Spleen (tissue), 11 donors: ENCODE results near the gene WNT8A. TPM values are rescaled to one million over a fixed set of nuclear protein-coding genes. Genes with fewer than 3 reads are reported as not detected.
A peak's percentile ranks its signal among the peaks of the same experiment; 100 is the strongest.
"Not testable (repeated sequence)": the region's sequence is repeated elsewhere in the genome, so short reads cannot be mapped to it uniquely, and the experiment has no call there.

Experiments
- DNase-seq: peaks from one replicate; pipeline ENCODE4 v3.0.0-alpha.2; 2020
- H3K27ac ChIP-seq, 8 donors: fragments of 200-600 bp; sonication (generic) in 7 of 8; 1 replicate in 4 of 8; 2 replicates in 4 of 8; pipeline versions ENCODE4 v1.5.0 to v1.8.0; 2016 to 2021; ENCODE audit warnings: inconsistent platforms in 4 of 8, mild to moderate bottlenecking in 4 of 8, moderate library complexity in 1 of 8
- H3K27me3 ChIP-seq, 7 donors: fragments of 200-600 bp; sonication (generic) in 6 of 7; replicated peaks in 1 of 7; 1 replicate in 4 of 7; 2 replicates in 3 of 7; pipeline versions ENCODE4 v1.5.0 to v1.8.0; 2016 to 2021; ENCODE audit warnings: inconsistent platforms in 3 of 7, mild to moderate bottlenecking in 1 of 7
- H3K36me3 ChIP-seq, 6 donors: fragments of 200-600 bp; sonication (generic) in 5 of 6; 1 replicate in 4 of 6; 2 replicates in 2 of 6; pipeline versions ENCODE4 v1.5.0 to v1.8.0; 2016 to 2021; ENCODE audit warnings: inconsistent platforms in 2 of 6
- H3K4me1 ChIP-seq, 6 donors: fragments of 200-600 bp; sonication (generic) in 5 of 6; 1 replicate in 3 of 6; 2 replicates in 3 of 6; pipeline versions ENCODE4 v1.5.0 to v1.8.0; 2016 to 2021; ENCODE audit warnings: inconsistent platforms in 3 of 6
- H3K4me3 ChIP-seq, 8 donors: fragments of 200-600 bp; sonication (generic) in 7 of 8; 1 replicate in 4 of 8; 2 replicates in 4 of 8; pipeline versions ENCODE4 v1.5.0 to v1.8.0; 2016 to 2021; ENCODE audit warnings: inconsistent platforms in 4 of 8, mild to moderate bottlenecking in 4 of 8, moderate library complexity in 2 of 8
- H3K9me3 ChIP-seq, 8 donors: fragments of 200-600 bp; sonication (generic) in 7 of 8; 1 replicate in 4 of 8; 2 replicates in 4 of 8; pipeline versions ENCODE4 v1.5.0 to v1.8.0; 2016 to 2021; ENCODE audit warnings: inconsistent platforms in 4 of 8
- CTCF ChIP-seq, 11 experiments: fragments of 200-600 bp in 7 of 11; fragments of 450-650 bp in 4 of 11; sonication (generic) in 4 of 11; IDR thresholded peaks in 8 of 11; conservative IDR thresholded peaks in 3 of 11; 1 replicate in 7 of 11; 2 replicates in 4 of 11; pipeline versions ENCODE4 v1.4.0 to v1.8.0; 2016 to 2021; ENCODE audit warnings: antibody characterized with exemption in 11 of 11, inconsistent platforms in 4 of 11, mild to moderate bottlenecking in 1 of 11
- POLR2A ChIP-seq, 3 donors: fragments of 450-650 bp; IDR thresholded peaks; one replicate each; pipeline ENCODE4 v1.5.1; 2017; ENCODE audit warnings: antibody characterized with exemption in 3 of 3, mild to moderate bottlenecking in 1 of 3
- POLR2AphosphoS5 ChIP-seq, 3 donors: sonication (generic); formaldehyde crosslinking; IDR thresholded peaks; one replicate each; pipeline ENCODE4 v1.5.1; 2017; ENCODE audit warnings: antibody characterized with exemption in 3 of 3
- WGBS, 5 donors: extraction: QIAGEN DNeasy Blood & Tissue Kit in 3 of 5; methylation state at CpG; one replicate each; pipeline versions ENCODE4 v1.1.5 to v1.1.7; 2013 to 2018; 5-methylcytosine and 5-hydroxymethylcytosine counted together
- intact Hi-C: fragments of 100-400 bp; cut with DNase I; formaldehyde crosslinking; loops from one replicate; pipeline ENCODE4 v1.15.0; 2023; ENCODE audit warnings: low total_unique reads
- polyA plus RNA-seq, 3 donors: library from polyadenylated mRNA; stranded (reverse); fragments of 200-250 nt; gene quantifications; one replicate each; pipeline ENCODE4 v1.2.1, GENCODE V29; 2013
- total RNA-seq, 7 donors: library from RNA; depleted of rRNA in 3 of 7; stranded (reverse); fragments of >200 nt in 3 of 7; fragmentation: NEBNext Ultra II Directional in 4 of 7; extraction: Animal tissue kit (Norgen Biotek cat#: 25700) in 4 of 7; gene quantifications; one replicate each; pipeline versions ENCODE4 v1.1.0 to v1.2.1, GENCODE V29; 2016 to 2021
- donor health status: healthy with polysubstance abuse.
- donor health status: DM: no; HTN: no; CAD: no; lungs with moderate emphysema.
- donor health status: DM: no; HTN: no; CAD: no.
- donor health status: Bipolar disorder and iron deficiency.
- donor health status: healthy.
- donor health status: DM: no; HTN: no; CAD: no.
- donor health status: DM: yes; HTN: yes; CAD: no.

Gene WNT8A
- total and polyA plus RNA-seq, 10 donors = 0.05 to 0.60 TPM; not detected in 8

- Histone ChIP-seq H3K27me3 (no peaks in the 10 kb centered on the region), H3K27ac (no peak overlapping the region), H3K4me1 (peaks cover 0 to 4% (median 0%) of the 10 kb centered on the region in 6 donors), H3K9me3 (no peaks in the 10 kb centered on the region), H3K4me3 (no peak overlapping the region), H3K36me3 (no peaks in the 10 kb centered on the region)
- DNase-seq = no peak
- no peak for TF ChIP-seq POLR2AphosphoS5 (IDR thresholded peaks at IDR 0.05)
- peak in 2 of 11 experiments; percentile 9 to 16 for TF ChIP-seq CTCF (IDR thresholded peaks at IDR 0.05 in 8 of 11, conservative IDR thresholded peaks at IDR 0.05 in 3 of 11)
- WGBS, 5 donors = 85 to 91% (median 88%) methylated on average over 5 of the region's 5 CpGs
- intact Hi-C loops = no loop called here
Measured at GRCh38 chr5:138065102-138065501, 18.7 kb upstream of the WNT8A start.

GRCh38 chr5:138067945-138068344 lies 15.9 kb upstream of the WNT8A start:
- H3K27ac ChIP-seq = no peak overlapping the region
- TF ChIP-seq POLR2A (IDR thresholded peaks at IDR 0.05) = no peak
- TF ChIP-seq POLR2AphosphoS5 (IDR thresholded peaks at IDR 0.05) = no peak
- TF ChIP-seq CTCF (IDR thresholded peaks at IDR 0.05 in 8 of 11, conservative IDR thresholded peaks at IDR 0.05 in 3 of 11) = no peak
- intact Hi-C loops = no loop called here
- H3K27me3 ChIP-seq = peaks cover 0 to 6% (median 0%) of the 10 kb centered on the region in 7 donors
- no peaks in the 10 kb centered on the region for H3K36me3 ChIP-seq
- H3K9me3 ChIP-seq = no peaks in the 10 kb centered on the region
- DNase-seq = no peak
- no peak overlapping the region for H3K4me3 ChIP-seq
- peaks cover 0 to 4% (median 0%) of the 10 kb centered on the region in 6 donors for H3K4me1 ChIP-seq
- 86 to 91% (median 89%) methylated on average over 8 of the region's 8 CpGs for WGBS, 5 donors

GRCh38 chr5:138068742-138069600 lies 14.9 kb upstream of the WNT8A start:
- H3K27me3 ChIP-seq = peaks cover 0 to 6% (median 0%) of the 10 kb centered on the region in 7 donors
- peaks cover 0 to 4% (median 0%) of the 10 kb centered on the region in 6 donors for H3K4me1 ChIP-seq
- DNase-seq = peak; percentile 84
- TF ChIP-seq POLR2AphosphoS5 (IDR thresholded peaks at IDR 0.05) (no peak), CTCF (IDR thresholded peaks at IDR 0.05 in 8 of 11, conservative IDR thresholded peaks at IDR 0.05 in 3 of 11) (peak; percentile 47 to 87 (median 79))
- no peak overlapping the region for H3K4me3 ChIP-seq
- WGBS, 5 donors = 15 to 20% (median 17%) methylated on average over 6 of the region's 6 CpGs
- no peaks in the 10 kb centered on the region for H3K36me3 ChIP-seq
- intact Hi-C loops = no loop called here
- no peaks in the 10 kb centered on the region for H3K9me3 ChIP-seq
- H3K27ac ChIP-seq = no peak overlapping the region

GRCh38 chr5:138070026-138070425 lies 13.8 kb upstream of the WNT8A start:
- H3K36me3 ChIP-seq, H3K4me1 ChIP-seq, H3K27me3 ChIP-seq, H3K4me3 ChIP-seq, H3K27ac ChIP-seq, H3K9me3 ChIP-seq: not testable (repeated sequence)
- WGBS, 5 donors = 87 to 93% (median 92%) methylated on average over 4 to 32 of the region's 32 CpGs
- DNase-seq = peak; percentile 18
- intact Hi-C loops = loop anchor here (10.0 kb wide), 1 partner anchor 445 kb away; no protein-coding TSS in a partner anchor
